ENCODE data around the gene TNFAIP8.

DNA sequence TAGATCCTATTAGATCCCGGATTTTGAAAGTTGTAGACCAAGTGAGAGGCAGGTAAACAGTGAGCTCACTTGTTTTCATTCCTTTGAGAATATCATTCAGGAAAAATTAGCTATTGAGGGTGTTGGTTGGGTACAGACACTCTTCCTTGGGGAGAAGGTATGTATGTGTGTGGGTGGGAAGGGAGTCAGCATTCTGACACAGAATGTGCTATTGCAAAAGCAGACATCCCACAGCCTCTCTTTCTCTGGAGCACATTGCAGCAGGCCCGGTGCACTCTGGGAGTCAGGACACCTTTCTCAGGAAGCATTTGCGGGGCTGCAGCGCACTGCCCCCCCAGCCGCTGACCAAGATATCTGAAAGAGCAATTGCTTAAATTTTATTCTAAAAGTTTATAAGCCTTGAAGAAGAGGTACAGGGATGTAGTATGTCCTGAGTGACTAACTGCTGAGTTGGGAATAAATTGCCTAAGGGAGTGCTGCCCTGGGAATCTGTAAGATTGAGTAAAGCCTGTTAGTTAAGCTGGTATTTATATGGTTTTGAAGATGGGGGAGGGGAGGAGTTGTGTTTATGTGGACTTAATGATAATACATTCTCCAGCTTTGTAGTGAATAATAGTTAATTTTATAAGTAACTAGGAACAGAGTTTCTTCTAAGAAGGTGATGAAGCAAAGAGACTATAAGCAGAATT, 5.2 kb downstream of the TNFAIP8 start:
- no peak for TF ChIP-seq POLR2AphosphoS5 (IDR thresholded peaks at IDR 0.05; ENCODE audit: low read depth, low read length)
- TF ChIP-seq CTCF (IDR thresholded peaks at IDR 0.05), result no peak
- TF ChIP-seq TCF7L2 (IDR thresholded peaks at IDR 0.05; ENCODE audit: low read depth, low read length), result no peak
- TF ChIP-seq, protein P1, sequence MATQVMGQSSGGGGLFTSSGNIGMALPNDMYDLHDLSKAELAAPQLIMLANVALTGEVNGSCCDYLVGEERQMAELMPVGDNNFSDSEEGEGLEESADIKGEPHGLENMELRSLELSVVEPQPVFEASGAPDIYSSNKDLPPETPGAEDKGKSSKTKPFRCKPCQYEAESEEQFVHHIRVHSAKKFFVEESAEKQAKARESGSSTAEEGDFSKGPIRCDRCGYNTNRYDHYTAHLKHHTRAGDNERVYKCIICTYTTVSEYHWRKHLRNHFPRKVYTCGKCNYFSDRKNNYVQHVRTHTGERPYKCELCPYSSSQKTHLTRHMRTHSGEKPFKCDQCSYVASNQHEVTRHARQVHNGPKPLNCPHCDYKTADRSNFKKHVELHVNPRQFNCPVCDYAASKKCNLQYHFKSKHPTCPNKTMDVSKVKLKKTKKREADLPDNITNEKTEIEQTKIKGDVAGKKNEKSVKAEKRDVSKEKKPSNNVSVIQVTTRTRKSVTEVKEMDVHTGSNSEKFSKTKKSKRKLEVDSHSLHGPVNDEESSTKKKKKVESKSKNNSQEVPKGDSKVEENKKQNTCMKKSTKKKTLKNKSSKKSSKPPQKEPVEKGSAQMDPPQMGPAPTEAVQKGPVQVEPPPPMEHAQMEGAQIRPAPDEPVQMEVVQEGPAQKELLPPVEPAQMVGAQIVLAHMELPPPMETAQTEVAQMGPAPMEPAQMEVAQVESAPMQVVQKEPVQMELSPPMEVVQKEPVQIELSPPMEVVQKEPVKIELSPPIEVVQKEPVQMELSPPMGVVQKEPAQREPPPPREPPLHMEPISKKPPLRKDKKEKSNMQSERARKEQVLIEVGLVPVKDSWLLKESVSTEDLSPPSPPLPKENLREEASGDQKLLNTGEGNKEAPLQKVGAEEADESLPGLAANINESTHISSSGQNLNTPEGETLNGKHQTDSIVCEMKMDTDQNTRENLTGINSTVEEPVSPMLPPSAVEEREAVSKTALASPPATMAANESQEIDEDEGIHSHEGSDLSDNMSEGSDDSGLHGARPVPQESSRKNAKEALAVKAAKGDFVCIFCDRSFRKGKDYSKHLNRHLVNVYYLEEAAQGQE (IDR thresholded peaks at IDR 0.05; ENCODE audit: insufficient read depth in 1 of 2, low read depth in 2 of 2, low read length in 1 of 2), result no peak
